Measurements from ENCODE around the gene GCSAM. TPM values are rescaled to one million over a fixed set of nuclear protein-coding genes. Genes with fewer than 3 reads are reported as not detected.

Gene GCSAM
- total and polyA plus RNA-seq, 2 donors (not counting 3 experiments of a cell fraction or from before 2014, with no cell fraction given), result not detected

DNA sequence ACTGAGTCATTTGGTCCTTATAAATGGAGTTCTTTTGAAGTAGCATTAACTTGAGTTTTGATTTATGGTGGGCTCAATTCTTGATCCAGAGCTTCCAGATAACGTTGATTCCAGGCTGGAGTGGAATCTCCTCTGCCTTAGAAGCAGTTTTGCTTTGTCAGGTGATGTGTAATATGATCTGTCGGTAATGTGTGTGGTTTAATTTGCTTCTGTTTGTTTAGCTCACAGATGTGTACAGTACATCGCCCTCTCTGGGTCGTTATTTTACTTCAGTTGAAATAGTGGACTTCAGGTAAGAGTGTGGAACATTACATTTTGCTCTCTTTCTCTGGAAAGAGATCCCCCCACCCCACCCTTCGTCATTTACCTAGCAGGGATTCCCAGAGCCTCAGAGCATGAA is 23.7 kb downstream of the GCSAM start:
- Histone ChIP-seq H2AFZ (ENCODE audit: low read depth, low read length) (no peak overlapping the region), H3K27me3 (ENCODE audit: control insufficient read depth in 2 of 2, insufficient read depth in 2 of 2, low read length in 2 of 2) (no peaks in the 10 kb centered on the region), H3K79me2 (ENCODE audit: control insufficient read depth, insufficient read depth, low read length) (no peaks in the 10 kb centered on the region), H3K4me2 (ENCODE audit: insufficient read depth, low read length) (no peak overlapping the region), H3K9me3 (replicated peaks; ENCODE audit: control insufficient read depth, insufficient read depth, low read length) (no peaks in the 10 kb centered on the region), H3K36me3 (ENCODE audit: control insufficient read depth in 2 of 2, extremely low read depth in 1 of 2, insufficient read depth in 2 of 2, low read length in 2 of 2) (no peaks in the 10 kb centered on the region), H3K4me3 (replicated peaks in 1 of 3; ENCODE audit: insufficient read depth in 1 of 3, low read depth in 1 of 3, low read length in 3 of 3) (no peak overlapping the region), H3K27ac (ENCODE audit: insufficient read depth, low read depth, low read length) (no peak overlapping the region), H3K4me1 (ENCODE audit: control insufficient read depth, extremely low read depth, insufficient read depth, low read length) (no peaks in the 10 kb centered on the region), H4K20me1 (replicated peaks; ENCODE audit: control insufficient read depth, extremely low read depth, insufficient read depth, low read length) (no peaks in the 10 kb centered on the region), H3K9ac (replicated peaks; ENCODE audit: extremely low read depth, insufficient read depth, low read length) (no peak overlapping the region), H3K9me1 (replicated peaks; ENCODE audit: control insufficient read depth, extremely low read depth, insufficient read depth, low read length) (no peaks in the 10 kb centered on the region)
- DNase-seq (ENCODE audit: low read depth, low spot score), result no peak
- FAIRE-seq, result no peak
- TF ChIP-seq MYC (IDR thresholded peaks at IDR 0.05; ENCODE audit: low read depth, low read length), result no peak
- TF ChIP-seq, protein P1, sequence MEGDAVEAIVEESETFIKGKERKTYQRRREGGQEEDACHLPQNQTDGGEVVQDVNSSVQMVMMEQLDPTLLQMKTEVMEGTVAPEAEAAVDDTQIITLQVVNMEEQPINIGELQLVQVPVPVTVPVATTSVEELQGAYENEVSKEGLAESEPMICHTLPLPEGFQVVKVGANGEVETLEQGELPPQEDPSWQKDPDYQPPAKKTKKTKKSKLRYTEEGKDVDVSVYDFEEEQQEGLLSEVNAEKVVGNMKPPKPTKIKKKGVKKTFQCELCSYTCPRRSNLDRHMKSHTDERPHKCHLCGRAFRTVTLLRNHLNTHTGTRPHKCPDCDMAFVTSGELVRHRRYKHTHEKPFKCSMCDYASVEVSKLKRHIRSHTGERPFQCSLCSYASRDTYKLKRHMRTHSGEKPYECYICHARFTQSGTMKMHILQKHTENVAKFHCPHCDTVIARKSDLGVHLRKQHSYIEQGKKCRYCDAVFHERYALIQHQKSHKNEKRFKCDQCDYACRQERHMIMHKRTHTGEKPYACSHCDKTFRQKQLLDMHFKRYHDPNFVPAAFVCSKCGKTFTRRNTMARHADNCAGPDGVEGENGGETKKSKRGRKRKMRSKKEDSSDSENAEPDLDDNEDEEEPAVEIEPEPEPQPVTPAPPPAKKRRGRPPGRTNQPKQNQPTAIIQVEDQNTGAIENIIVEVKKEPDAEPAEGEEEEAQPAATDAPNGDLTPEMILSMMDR (IDR thresholded peaks at IDR 0.05; ENCODE audit: extremely low read depth in 1 of 2, insufficient read depth in 1 of 2, low read depth in 1 of 2, low read length in 2 of 2), result no peak
- no peak for TF ChIP-seq POLR2A (IDR thresholded peaks at IDR 0.05; ENCODE audit: low read depth, low read length)
- TF ChIP-seq, protein P2, sequence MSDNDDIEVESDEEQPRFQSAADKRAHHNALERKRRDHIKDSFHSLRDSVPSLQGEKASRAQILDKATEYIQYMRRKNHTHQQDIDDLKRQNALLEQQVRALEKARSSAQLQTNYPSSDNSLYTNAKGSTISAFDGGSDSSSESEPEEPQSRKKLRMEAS (IDR thresholded peaks at IDR 0.05; ENCODE audit: insufficient read depth, insufficient read length), result no peak
- TF ChIP-seq EZH2 (IDR thresholded peaks at IDR 0.05; ENCODE audit: borderline replicate concordance, low read depth, low read length, severe bottlenecking), result no peak
- POLR2A ChIA-PET, result no interaction called here
- intact Hi-C loops (cut with micrococcal nuclease), result no loop called here
- CTCF ChIA-PET, result interaction anchor here (0.9 to 1.4 kb wide), 2 partner anchors 16 to 66 kb away, joined by 3 read pairs; no protein-coding TSS in a partner anchor
- dilution Hi-C loops (cut with MboI; ENCODE audit: extremely low pct_ligation_motif_present, low sequenced_read_pairs), result no loop called here
- no TSS peak for BruUV-seq (replicated peaks)

DNA sequence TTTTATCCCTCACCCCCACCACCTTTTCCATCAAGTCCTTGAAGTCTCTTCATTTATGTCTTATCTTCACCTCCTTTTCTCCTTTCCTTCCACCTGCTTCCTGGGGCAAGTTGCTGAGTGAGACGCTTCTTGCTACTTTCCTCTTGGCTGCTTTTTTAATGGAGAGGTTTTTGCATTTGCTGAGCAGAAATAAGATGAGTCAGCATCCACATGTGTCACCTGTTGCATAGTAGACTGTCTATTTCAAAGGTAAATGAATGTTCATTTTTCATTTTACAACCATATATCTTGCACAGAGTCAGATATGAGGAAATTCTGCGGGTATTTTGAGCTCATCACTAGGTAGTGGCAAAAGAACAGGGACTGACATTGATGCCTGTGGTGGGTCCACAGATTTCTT is 28.3 kb downstream of the GCSAM start:
- intact Hi-C loops (cut with micrococcal nuclease), result no loop called here
- Histone ChIP-seq H3K9me3 (replicated peaks; ENCODE audit: control insufficient read depth, insufficient read depth, low read length) (no peaks in the 10 kb centered on the region), H3K27me3 (ENCODE audit: control insufficient read depth in 2 of 2, insufficient read depth in 2 of 2, low read length in 2 of 2) (no peaks in the 10 kb centered on the region), H4K20me1 (replicated peaks; ENCODE audit: control insufficient read depth, extremely low read depth, insufficient read depth, low read length) (no peaks in the 10 kb centered on the region), H3K9me1 (replicated peaks; ENCODE audit: control insufficient read depth, extremely low read depth, insufficient read depth, low read length) (no peaks in the 10 kb centered on the region), H3K4me1 (ENCODE audit: control insufficient read depth, extremely low read depth, insufficient read depth, low read length) (peaks cover 13% of the 10 kb centered on the region), H3K9ac (replicated peaks; ENCODE audit: extremely low read depth, insufficient read depth, low read length) (no peak overlapping the region), H3K4me2 (ENCODE audit: insufficient read depth, low read length) (no peak overlapping the region), H3K79me2 (ENCODE audit: control insufficient read depth, insufficient read depth, low read length) (no peaks in the 10 kb centered on the region), H3K36me3 (ENCODE audit: control insufficient read depth in 2 of 2, extremely low read depth in 1 of 2, insufficient read depth in 2 of 2, low read length in 2 of 2) (no peaks in the 10 kb centered on the region), H3K27ac (ENCODE audit: insufficient read depth, low read depth, low read length) (no peak overlapping the region), H2AFZ (ENCODE audit: low read depth, low read length) (no peak overlapping the region), H3K4me3 (replicated peaks in 1 of 3; ENCODE audit: insufficient read depth in 1 of 3, low read depth in 1 of 3, low read length in 3 of 3) (no peak overlapping the region)
- FAIRE-seq, result no peak
- POLR2A ChIA-PET, result no interaction called here
- no TSS peak for BruUV-seq (replicated peaks)
- CTCF ChIA-PET, result interaction anchor here (1.9 kb wide), 1 partner anchor 12 kb away, joined by 5 read pairs; no protein-coding TSS in a partner anchor
- TF ChIP-seq POLR2AphosphoS5 (IDR thresholded peaks at IDR 0.05; ENCODE audit: insufficient read depth, low read depth, low read length) (no peak), EZH2 (IDR thresholded peaks at IDR 0.05; ENCODE audit: borderline replicate concordance, low read depth, low read length, severe bottlenecking) (no peak)
- TF ChIP-seq, protein P1 (IDR thresholded peaks at IDR 0.05; ENCODE audit: extremely low read depth in 1 of 2, insufficient read depth in 1 of 2, low read depth in 1 of 2, low read length in 2 of 2), result no peak
- no peak for DNase-seq (ENCODE audit: low read depth, low spot score)
- dilution Hi-C loops (cut with MboI; ENCODE audit: extremely low pct_ligation_motif_present, low sequenced_read_pairs), result no loop called here

Data from endothelial cell of umbilical vein (primary cell).